ENCODE results near the gene ADAM19.

GRCh38 chr5:157484768-157485167, 90.8 kb downstream of the ADAM19 start:
- TF ChIP-seq CTCF (IDR thresholded peaks at IDR 0.05) (no peak), EZH2 (IDR thresholded peaks at IDR 0.05) (no peak), EZH2phosphoT487 (IDR thresholded peaks at IDR 0.05) (no peak)
